Parathyroid adenoma (tissue), 2 donors: ENCODE results near the gene LIPF.

Experiments used
- H2AFZ ChIP-seq: fragments of 300-600 bp; sonication (generic); one replicate; pipeline ENCODE4 v1.7.0; 2017; ENCODE audit warnings: antibody characterized with exemption, mild to moderate bottlenecking
- H3K27ac ChIP-seq: fragments of 300-600 bp; sonication (generic); one replicate; pipeline ENCODE4 v1.7.0; 2017
- H3K27me3 ChIP-seq: fragments of 300-600 bp; sonication (generic); one replicate; pipeline ENCODE4 v1.7.0; 2017; ENCODE audit warnings: low read length; ENCODE audit not compliant: control insufficient read depth, insufficient read depth
- H3K36me3 ChIP-seq: fragments of 300-600 bp; sonication (generic); one replicate; pipeline ENCODE4 v1.7.0; 2017; ENCODE audit warnings: low read length; ENCODE audit not compliant: control insufficient read depth, insufficient read depth
- H3K4me1 ChIP-seq: fragments of 300-600 bp; sonication (generic); one replicate; pipeline ENCODE4 v1.7.0; 2017; ENCODE audit warnings: control low read depth
- H3K4me2 ChIP-seq: fragments of 300-600 bp; sonication (generic); one replicate; pipeline ENCODE4 v1.7.0; 2017; ENCODE audit warnings: low read length
- H3K4me3 ChIP-seq: fragments of 300-600 bp; sonication (generic); one replicate; pipeline ENCODE4 v1.7.0; 2017; ENCODE audit warnings: low read depth, low read length
- H3K79me2 ChIP-seq: fragments of 300-600 bp; sonication (generic); one replicate; pipeline ENCODE4 v1.7.0; 2017; ENCODE audit warnings: control low read depth
- H3K9ac ChIP-seq: fragments of 300-600 bp; sonication (generic); one replicate; pipeline ENCODE4 v1.7.0; 2017; ENCODE audit warnings: mild to moderate bottlenecking
- H3K9me3 ChIP-seq: fragments of 300-600 bp; sonication (generic); one replicate; pipeline ENCODE4 v1.7.0; 2017; ENCODE audit warnings: low read length; ENCODE audit not compliant: control insufficient read depth
- CTCF ChIP-seq: fragments of 300-600 bp; sonication (generic); IDR thresholded peaks from one replicate; pipeline ENCODE4 v1.7.0; 2017; ENCODE audit warnings: antibody characterized with exemption, mild to moderate bottlenecking
- donor health status: primary hyperparathyroidism.

LIPF gene

GRCh38 chr10:88620441-88620840 lies 43.8 kb upstream of the LIPF start:
- Histone ChIP-seq H3K27ac (no peak overlapping the region), H3K4me1 (no peaks in the 10 kb centered on the region), H2AFZ (no peak overlapping the region), H3K4me2 (no peak overlapping the region), H3K79me2 (no peaks in the 10 kb centered on the region), H3K9ac (no peak overlapping the region), H3K4me3 (no peak overlapping the region), H3K9me3 (no peaks in the 10 kb centered on the region), H3K36me3 (no peaks in the 10 kb centered on the region), H3K27me3 (no peaks in the 10 kb centered on the region)
- TF ChIP-seq CTCF: no peak

- Histone ChIP-seq H3K9ac (no peak overlapping the region), H3K4me2 (no peak overlapping the region), H3K9me3 (no peaks in the 10 kb centered on the region), H3K4me1 (no peaks in the 10 kb centered on the region), H3K27ac (no peak overlapping the region), H2AFZ (no peak overlapping the region), H3K4me3 (no peak overlapping the region), H3K79me2 (no peaks in the 10 kb centered on the region), H3K36me3 (no peaks in the 10 kb centered on the region), H3K27me3 (no peaks in the 10 kb centered on the region)
- TF ChIP-seq CTCF: no peak
Measured at GRCh38 chr10:88623835-88624234, 40.4 kb upstream of the LIPF start.

- H3K4me2 ChIP-seq: no peak overlapping the region
- no peak for TF ChIP-seq CTCF
- no peak overlapping the region for H2AFZ ChIP-seq
- no peaks in the 10 kb centered on the region for H3K79me2 ChIP-seq
- H3K27me3 ChIP-seq: no peaks in the 10 kb centered on the region
- no peaks in the 10 kb centered on the region for H3K4me1 ChIP-seq
- no peak overlapping the region for H3K9ac ChIP-seq
- H3K36me3 ChIP-seq: no peaks in the 10 kb centered on the region
- no peak overlapping the region for H3K27ac ChIP-seq
- no peaks in the 10 kb centered on the region for H3K9me3 ChIP-seq
- H3K4me3 ChIP-seq: no peak overlapping the region
Measured at GRCh38 chr10:88624840-88625239, 39.4 kb upstream of the LIPF start.

GRCh38 chr10:88640186-88640585 lies 24.1 kb upstream of the LIPF start:
- no peak overlapping the region for H3K9ac ChIP-seq
- no peak overlapping the region for H3K4me2 ChIP-seq
- no peak overlapping the region for H3K27ac ChIP-seq
- no peaks in the 10 kb centered on the region for H3K27me3 ChIP-seq
- H3K79me2 ChIP-seq: no peaks in the 10 kb centered on the region
- H3K9me3 ChIP-seq: no peaks in the 10 kb centered on the region
- no peak overlapping the region for H2AFZ ChIP-seq
- no peak for TF ChIP-seq CTCF
- H3K36me3 ChIP-seq: no peaks in the 10 kb centered on the region
- H3K4me1 ChIP-seq: no peaks in the 10 kb centered on the region
- no peak overlapping the region for H3K4me3 ChIP-seq

GRCh38 chr10:88642209-88642608 lies 22.0 kb upstream of the LIPF start:
- no peaks in the 10 kb centered on the region for H3K36me3 ChIP-seq
- no peaks in the 10 kb centered on the region for H3K27me3 ChIP-seq
- no peaks in the 10 kb centered on the region for H3K79me2 ChIP-seq
- H3K9me3 ChIP-seq: no peaks in the 10 kb centered on the region
- no peak overlapping the region for H3K27ac ChIP-seq
- no peak for TF ChIP-seq CTCF
- H2AFZ ChIP-seq: no peak overlapping the region
- H3K4me3 ChIP-seq: no peak overlapping the region
- no peak overlapping the region for H3K4me2 ChIP-seq
- H3K9ac ChIP-seq: no peak overlapping the region
- H3K4me1 ChIP-seq: no peaks in the 10 kb centered on the region
